ENCODE measurements around the gene CCDC136.

The CCDC136 gene

GRCh38 chr7:128807191-128807590, 15.4 kb downstream of the CCDC136 start:
- no peak overlapping the region for H3K27ac ChIP-seq (ENCODE audit: low read depth, low read length)
- H3K4me3 ChIP-seq (ENCODE audit: low read depth, low read length) = no peak overlapping the region
- DNase-seq = no peak
- no peak overlapping the region for H4K8ac ChIP-seq (ENCODE audit: low read depth, low read length)
- no peak overlapping the region for H2BK12ac ChIP-seq (ENCODE audit: low read length)
- no peak overlapping the region for H2BK5ac ChIP-seq (ENCODE audit: low read depth, low read length, poor library complexity)
- H3K27me3 ChIP-seq (ENCODE audit: insufficient read depth, low read length) = no peaks in the 10 kb centered on the region
- WGBS (ENCODE audit: extremely low coverage, insufficient coverage, insufficient read length) = no CpG with 5 or more reads among the region's 8 CpGs
- H2AFZ ChIP-seq (ENCODE audit: insufficient read depth, low read length, poor library complexity) = no peak overlapping the region
- H3K14ac ChIP-seq (ENCODE audit: low read length) = no peak overlapping the region
- no peak overlapping the region for H3K9ac ChIP-seq (ENCODE audit: low read length)
- H4K91ac ChIP-seq (ENCODE audit: low read depth, low read length) = no peak overlapping the region
- H3K79me1 ChIP-seq (ENCODE audit: low read length) = no peaks in the 10 kb centered on the region
- H3K18ac ChIP-seq (ENCODE audit: low read length) = no peak overlapping the region
- H3K79me2 ChIP-seq (ENCODE audit: control insufficient read depth, insufficient read depth, low read length, poor library complexity) = no peaks in the 10 kb centered on the region
- H3K4ac ChIP-seq (ENCODE audit: low read depth, low read length) = no peak overlapping the region
- H3K36me3 ChIP-seq (ENCODE audit: control insufficient read depth in 1 of 2, insufficient read depth in 2 of 2, low read length in 2 of 2) = no peaks in the 10 kb centered on the region
- no peak overlapping the region for H3K4me2 ChIP-seq (ENCODE audit: low read length)
- no peak overlapping the region for H4K12ac ChIP-seq (ENCODE audit: low read depth, low read length)
- H3K23ac ChIP-seq (ENCODE audit: low read length) = no peak overlapping the region
- H2AK5ac ChIP-seq (ENCODE audit: low read length) = no peak overlapping the region
- H3K9me3 ChIP-seq (ENCODE audit: insufficient read depth, low read depth, low read length) = no peaks in the 10 kb centered on the region
- peaks cover 0 to 4% of the 10 kb centered on the region in 2 experiments for H3K4me1 ChIP-seq (ENCODE audit: control insufficient read depth in 1 of 2, insufficient read depth in 2 of 2, low read length in 2 of 2)
- no peak overlapping the region for H2BK120ac ChIP-seq (ENCODE audit: insufficient read depth, low read length, poor library complexity)

GRCh38 chr7:128809363-128809762, 17.6 kb downstream of the CCDC136 start:
- H2BK5ac ChIP-seq (ENCODE audit: low read depth, low read length, poor library complexity) = no peak overlapping the region
- no peak for DNase-seq
- H3K36me3 ChIP-seq (ENCODE audit: control insufficient read depth in 1 of 2, insufficient read depth in 2 of 2, low read length in 2 of 2) = no peaks in the 10 kb centered on the region
- no peak overlapping the region for H2AFZ ChIP-seq (ENCODE audit: insufficient read depth, low read length, poor library complexity)
- H2BK12ac ChIP-seq (ENCODE audit: low read length) = no peak overlapping the region
- no peak overlapping the region for H2AK5ac ChIP-seq (ENCODE audit: low read length)
- H4K8ac ChIP-seq (ENCODE audit: low read depth, low read length) = no peak overlapping the region
- no peaks in the 10 kb centered on the region for H3K79me1 ChIP-seq (ENCODE audit: low read length)
- no peaks in the 10 kb centered on the region for H3K9me3 ChIP-seq (ENCODE audit: insufficient read depth, low read depth, low read length)
- no peak overlapping the region for H3K4me3 ChIP-seq (ENCODE audit: low read depth, low read length)
- H4K12ac ChIP-seq (ENCODE audit: low read depth, low read length) = no peak overlapping the region
- no peaks in the 10 kb centered on the region for H3K79me2 ChIP-seq (ENCODE audit: control insufficient read depth, insufficient read depth, low read length, poor library complexity)
- no peak overlapping the region for H3K27ac ChIP-seq (ENCODE audit: low read depth, low read length)
- H3K18ac ChIP-seq (ENCODE audit: low read length) = no peak overlapping the region
- H3K4me2 ChIP-seq (ENCODE audit: low read length) = no peak overlapping the region
- no peak overlapping the region for H3K4ac ChIP-seq (ENCODE audit: low read depth, low read length)
- H3K27me3 ChIP-seq (ENCODE audit: insufficient read depth, low read length) = no peaks in the 10 kb centered on the region
- H2BK120ac ChIP-seq (ENCODE audit: insufficient read depth, low read length, poor library complexity) = no peak overlapping the region
- H3K9ac ChIP-seq (ENCODE audit: low read length) = no peak overlapping the region
- no CpG with 5 or more reads among the region's 3 CpGs for WGBS (ENCODE audit: extremely low coverage, insufficient coverage, insufficient read length)
- no peak overlapping the region for H3K23ac ChIP-seq (ENCODE audit: low read length)
- H3K14ac ChIP-seq (ENCODE audit: low read length) = no peak overlapping the region
- no peak overlapping the region for H4K91ac ChIP-seq (ENCODE audit: low read depth, low read length)
- H3K4me1 ChIP-seq (ENCODE audit: control insufficient read depth in 1 of 2, insufficient read depth in 2 of 2, low read length in 2 of 2) = peaks cover 0 to 4% of the 10 kb centered on the region in 2 experiments

GRCh38 chr7:128810473-128810872, 18.7 kb downstream of the CCDC136 start:
- no peak overlapping the region for H3K23ac ChIP-seq (ENCODE audit: low read length)
- no CpG with 5 or more reads among the region's 2 CpGs for WGBS (ENCODE audit: extremely low coverage, insufficient coverage, insufficient read length)
- no peaks in the 10 kb centered on the region for H3K79me2 ChIP-seq (ENCODE audit: control insufficient read depth, insufficient read depth, low read length, poor library complexity)
- no peak overlapping the region for H4K91ac ChIP-seq (ENCODE audit: low read depth, low read length)
- H3K79me1 ChIP-seq (ENCODE audit: low read length) = no peaks in the 10 kb centered on the region
- no peak overlapping the region for H2BK5ac ChIP-seq (ENCODE audit: low read depth, low read length, poor library complexity)
- no peak overlapping the region for H3K27ac ChIP-seq (ENCODE audit: low read depth, low read length)
- no peak overlapping the region for H3K14ac ChIP-seq (ENCODE audit: low read length)
- H2BK120ac ChIP-seq (ENCODE audit: insufficient read depth, low read length, poor library complexity) = no peak overlapping the region
- H3K4me2 ChIP-seq (ENCODE audit: low read length) = no peak overlapping the region
- no peak overlapping the region for H3K4me3 ChIP-seq (ENCODE audit: low read depth, low read length)
- no peaks in the 10 kb centered on the region for H3K4me1 ChIP-seq (ENCODE audit: control insufficient read depth in 1 of 2, insufficient read depth in 2 of 2, low read length in 2 of 2)
- no peak overlapping the region for H4K12ac ChIP-seq (ENCODE audit: low read depth, low read length)
- H4K8ac ChIP-seq (ENCODE audit: low read depth, low read length) = no peak overlapping the region
- H3K4ac ChIP-seq (ENCODE audit: low read depth, low read length) = no peak overlapping the region
- no peak overlapping the region for H2AFZ ChIP-seq (ENCODE audit: insufficient read depth, low read length, poor library complexity)
- H3K36me3 ChIP-seq (ENCODE audit: control insufficient read depth in 1 of 2, insufficient read depth in 2 of 2, low read length in 2 of 2) = no peaks in the 10 kb centered on the region
- H3K18ac ChIP-seq (ENCODE audit: low read length) = no peak overlapping the region
- DNase-seq = no peak
- no peaks in the 10 kb centered on the region for H3K27me3 ChIP-seq (ENCODE audit: insufficient read depth, low read length)
- no peak overlapping the region for H2BK12ac ChIP-seq (ENCODE audit: low read length)
- H2AK5ac ChIP-seq (ENCODE audit: low read length) = no peak overlapping the region
- H3K9me3 ChIP-seq (ENCODE audit: insufficient read depth, low read depth, low read length) = no peaks in the 10 kb centered on the region
- no peak overlapping the region for H3K9ac ChIP-seq (ENCODE audit: low read length)

- H3K9me3 ChIP-seq (ENCODE audit: insufficient read depth, low read depth, low read length) = no peaks in the 10 kb centered on the region
- H3K4me3 ChIP-seq (ENCODE audit: low read depth, low read length) = no peak overlapping the region
- H3K79me2 ChIP-seq (ENCODE audit: control insufficient read depth, insufficient read depth, low read length, poor library complexity) = no peaks in the 10 kb centered on the region
- no peak overlapping the region for H3K14ac ChIP-seq (ENCODE audit: low read length)
- H3K79me1 ChIP-seq (ENCODE audit: low read length) = no peaks in the 10 kb centered on the region
- H3K18ac ChIP-seq (ENCODE audit: low read length) = no peak overlapping the region
- H3K27ac ChIP-seq (ENCODE audit: low read depth, low read length) = no peak overlapping the region
- no peaks in the 10 kb centered on the region for H3K4me1 ChIP-seq (ENCODE audit: control insufficient read depth in 1 of 2, insufficient read depth in 2 of 2, low read length in 2 of 2)
- no peak overlapping the region for H2BK5ac ChIP-seq (ENCODE audit: low read depth, low read length, poor library complexity)
- no peak overlapping the region for H3K23ac ChIP-seq (ENCODE audit: low read length)
- no peaks in the 10 kb centered on the region for H3K27me3 ChIP-seq (ENCODE audit: insufficient read depth, low read length)
- no peak overlapping the region for H2BK12ac ChIP-seq (ENCODE audit: low read length)
- no peak overlapping the region for H2BK120ac ChIP-seq (ENCODE audit: insufficient read depth, low read length, poor library complexity)
- H4K12ac ChIP-seq (ENCODE audit: low read depth, low read length) = no peak overlapping the region
- no peak overlapping the region for H2AK5ac ChIP-seq (ENCODE audit: low read length)
- no peak overlapping the region for H2AFZ ChIP-seq (ENCODE audit: insufficient read depth, low read length, poor library complexity)
- H3K4me2 ChIP-seq (ENCODE audit: low read length) = no peak overlapping the region
- no peak overlapping the region for H4K8ac ChIP-seq (ENCODE audit: low read depth, low read length)
- H4K91ac ChIP-seq (ENCODE audit: low read depth, low read length) = no peak overlapping the region
- H3K36me3 ChIP-seq (ENCODE audit: control insufficient read depth in 1 of 2, insufficient read depth in 2 of 2, low read length in 2 of 2) = no peaks in the 10 kb centered on the region
- no peak overlapping the region for H3K4ac ChIP-seq (ENCODE audit: low read depth, low read length)
- no CpG with 5 or more reads among the region's 3 CpGs for WGBS (ENCODE audit: extremely low coverage, insufficient coverage, insufficient read length)
- no peak for DNase-seq
- no peak overlapping the region for H3K9ac ChIP-seq (ENCODE audit: low read length)
Observed at GRCh38 chr7:128810997-128811396, 19.2 kb downstream of the CCDC136 start.

All from trophoblast cell (in vitro differentiated cells and primary cell).